Neural progenitor cell (in vitro differentiated cells): Measurements from ENCODE around the gene GLIS1. TPM values are rescaled to one million over a fixed set of nuclear protein-coding genes. Genes with fewer than 3 reads are reported as not detected.

ENCODE experiments used
- DNase-seq: peaks from one replicate; pipeline ENCODE4 v3.0.0-alpha.2; 2016; ENCODE audit warnings: low spot score
- H2AFZ ChIP-seq: fragments of 200-600 bp; sonication (generic); replicated peaks from 2 replicates; pipeline ENCODE4 v1.6.1; 2016; ENCODE audit warnings: antibody characterized with exemption
- H3F3A ChIP-seq: fragments of 200-600 bp; sonication (generic); 2 replicates; pipeline ENCODE4 v1.6.1; 2016; ENCODE audit warnings: antibody characterized with exemption, low read depth
- H3K27ac ChIP-seq: fragments of 200-600 bp; sonication (generic); 2 replicates; pipeline ENCODE4 v1.5.1; 2016; ENCODE audit warnings: mild to moderate bottlenecking
- H3K27me3 ChIP-seq: fragments of 200-600 bp; sonication (generic); 2 replicates; pipeline ENCODE4 v1.6.1; 2016; ENCODE audit warnings: mild to moderate bottlenecking, moderate library complexity
- H3K36me3 ChIP-seq: fragments of 200-600 bp; sonication (generic); 2 replicates; pipeline ENCODE4 v1.5.1; 2016
- H3K4me1 ChIP-seq: fragments of 200-600 bp; sonication (generic); 2 replicates; pipeline ENCODE4 v1.6.1; 2016; ENCODE audit warnings: mixed run types
- H3K4me2 ChIP-seq: fragments of 200-600 bp; sonication (generic); 2 replicates; pipeline ENCODE4 v1.6.1; 2016
- H3K4me3 ChIP-seq: fragments of 200-600 bp; sonication (generic); 2 replicates; pipeline ENCODE4 v1.5.1; 2016
- H3K79me2 ChIP-seq: fragments of 200-600 bp; sonication (generic); 2 replicates; pipeline ENCODE4 v1.6.1; 2016; ENCODE audit warnings: low read depth
- H3K9ac ChIP-seq: fragments of 200-600 bp; sonication (generic); 2 replicates; pipeline ENCODE4 v1.6.1; 2016
- H3K9me3 ChIP-seq: fragments of 200-600 bp; sonication (generic); 2 replicates; pipeline ENCODE4 v1.5.1; 2016; ENCODE audit warnings: low read depth
- H4K20me1 ChIP-seq: fragments of 200-600 bp; sonication (generic); 2 replicates; pipeline ENCODE4 v1.6.1; 2016; ENCODE audit warnings: low read depth
- H3K27ac Mint-ChIP-seq: 3 replicates; pipeline ENCODE4 v1.8.0; 2021; ENCODE audit warnings: mixed read lengths
- H3K27me3 Mint-ChIP-seq: 2 replicates; pipeline ENCODE4 v1.8.0; 2022; ENCODE audit warnings: low read depth, mild to moderate bottlenecking, inconsistent platforms, moderate library complexity, mixed read lengths; ENCODE audit not compliant: insufficient read depth
- H3K36me3 Mint-ChIP-seq: 3 replicates; pipeline ENCODE4 v1.8.0; 2021; ENCODE audit warnings: mixed read lengths
- H3K4me1 Mint-ChIP-seq: 3 replicates; pipeline ENCODE4 v1.8.0; 2021; ENCODE audit warnings: mixed read lengths
- H3K4me3 Mint-ChIP-seq: 3 replicates; pipeline ENCODE4 v1.8.0; 2021; ENCODE audit warnings: mild to moderate bottlenecking, moderate library complexity, mixed read lengths
- H3K9me3 Mint-ChIP-seq: 3 replicates; pipeline ENCODE4 v1.8.0; 2020; ENCODE audit warnings: mixed read lengths
- EZH2 ChIP-seq: fragments of 200-600 bp; sonication (generic); IDR thresholded peaks from 2 replicates; pipeline ENCODE4 v1.6.1; 2017; ENCODE audit warnings: antibody characterized with exemption, mild to moderate bottlenecking, moderate library complexity
- EZH2phosphoT487 ChIP-seq: fragments of 200-600 bp; sonication (generic); IDR thresholded peaks from 2 replicates; pipeline ENCODE4 v1.6.1; 2017; ENCODE audit warnings: antibody characterized with exemption
- total RNA-seq: library from RNA; depleted of rRNA; stranded (reverse); fragments of >200 nt; gene quantifications from 2 replicates; pipeline ENCODE4 v1.2.3, GENCODE V29; 2015; ENCODE audit warnings: low replicate concordance
- TF ChIP-seq, protein P1 (sequence below): fragments of 200-600 bp; sonication (generic); IDR thresholded peaks from 2 replicates; pipeline ENCODE4 v1.5.1; 2017; ENCODE audit warnings: antibody characterized with exemption, mild to moderate bottlenecking

Gene GLIS1
- total RNA-seq, 1 donor from 2014 or later: not detected

DNA sequence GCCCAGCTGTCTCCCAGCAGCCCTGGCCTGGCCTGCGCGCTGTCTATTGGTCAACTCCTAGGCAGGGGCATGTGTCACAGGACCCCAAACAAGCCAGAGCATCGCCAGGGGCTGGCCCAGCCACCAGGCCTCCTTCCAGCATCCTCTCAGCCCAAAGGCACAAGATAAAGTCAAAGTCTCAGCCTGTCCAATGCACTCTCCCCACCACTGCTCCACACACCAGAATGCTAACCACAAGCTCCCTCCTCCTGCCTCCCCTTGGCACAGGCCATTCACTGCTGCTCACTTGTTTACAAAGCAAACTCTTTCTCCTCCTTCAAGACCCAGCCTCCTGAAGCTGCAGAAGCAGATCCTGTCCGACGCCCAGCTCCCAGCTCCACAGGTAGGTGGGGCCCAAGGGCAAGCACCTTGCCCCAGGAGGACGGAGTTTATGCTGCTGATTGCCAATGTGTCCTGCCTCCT is 146.4 kb downstream of the GLIS1 start:
- Mint-ChIP-seq H3K27ac (peak overlapping the region; percentile 4), H3K36me3 (no peaks in the 10 kb centered on the region), H3K4me3 (no peak overlapping the region), H3K9me3 (no peaks in the 10 kb centered on the region), H3K27me3 (peaks cover 2% of the 10 kb centered on the region), H3K4me1 (peaks cover 26% of the 10 kb centered on the region)
- no peaks in the 10 kb centered on the region for H3F3A ChIP-seq
- no peaks in the 10 kb centered on the region for H3K79me2 ChIP-seq
- TF ChIP-seq EZH2 (no peak), EZH2phosphoT487 (no peak)
- TF ChIP-seq, protein P1, sequence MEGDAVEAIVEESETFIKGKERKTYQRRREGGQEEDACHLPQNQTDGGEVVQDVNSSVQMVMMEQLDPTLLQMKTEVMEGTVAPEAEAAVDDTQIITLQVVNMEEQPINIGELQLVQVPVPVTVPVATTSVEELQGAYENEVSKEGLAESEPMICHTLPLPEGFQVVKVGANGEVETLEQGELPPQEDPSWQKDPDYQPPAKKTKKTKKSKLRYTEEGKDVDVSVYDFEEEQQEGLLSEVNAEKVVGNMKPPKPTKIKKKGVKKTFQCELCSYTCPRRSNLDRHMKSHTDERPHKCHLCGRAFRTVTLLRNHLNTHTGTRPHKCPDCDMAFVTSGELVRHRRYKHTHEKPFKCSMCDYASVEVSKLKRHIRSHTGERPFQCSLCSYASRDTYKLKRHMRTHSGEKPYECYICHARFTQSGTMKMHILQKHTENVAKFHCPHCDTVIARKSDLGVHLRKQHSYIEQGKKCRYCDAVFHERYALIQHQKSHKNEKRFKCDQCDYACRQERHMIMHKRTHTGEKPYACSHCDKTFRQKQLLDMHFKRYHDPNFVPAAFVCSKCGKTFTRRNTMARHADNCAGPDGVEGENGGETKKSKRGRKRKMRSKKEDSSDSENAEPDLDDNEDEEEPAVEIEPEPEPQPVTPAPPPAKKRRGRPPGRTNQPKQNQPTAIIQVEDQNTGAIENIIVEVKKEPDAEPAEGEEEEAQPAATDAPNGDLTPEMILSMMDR: no peak
- H2AFZ ChIP-seq: no peak overlapping the region
- no peak overlapping the region for H3K4me3 ChIP-seq
- no peaks in the 10 kb centered on the region for H3K4me1 ChIP-seq
- no peak overlapping the region for H3K9ac ChIP-seq
- H3K36me3 ChIP-seq: no peaks in the 10 kb centered on the region
- no peak overlapping the region for H3K27ac ChIP-seq
- H4K20me1 ChIP-seq: no peaks in the 10 kb centered on the region
- no peak overlapping the region for H3K4me2 ChIP-seq
- no peaks in the 10 kb centered on the region for H3K9me3 ChIP-seq
- DNase-seq: peak; percentile 29
- no peaks in the 10 kb centered on the region for H3K27me3 ChIP-seq

DNA sequence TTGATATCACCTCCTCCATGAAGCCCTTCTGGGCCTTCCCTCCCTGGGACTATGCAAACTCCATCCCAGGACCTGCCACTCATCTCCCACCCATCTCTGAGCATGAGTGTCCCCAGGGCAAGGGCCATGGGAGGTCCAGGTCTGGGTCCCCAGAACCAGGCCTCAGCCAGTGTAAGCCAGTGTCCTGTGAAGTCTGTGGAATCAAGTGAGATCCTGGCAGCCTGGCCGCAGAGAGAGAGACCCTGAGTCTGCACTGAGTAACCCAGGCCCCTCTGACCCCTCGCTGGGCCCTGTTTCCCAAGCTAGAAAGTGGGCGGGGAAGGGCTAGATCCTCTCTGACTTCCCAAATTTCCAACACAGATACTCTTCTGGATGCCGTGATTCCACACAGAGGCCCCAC is 147.0 kb downstream of the GLIS1 start:
- no peak overlapping the region for H3K4me3 ChIP-seq
- no peaks in the 10 kb centered on the region for H3K27me3 ChIP-seq
- no peaks in the 10 kb centered on the region for H3K9me3 ChIP-seq
- H3K4me3 Mint-ChIP-seq: no peak overlapping the region
- no peaks in the 10 kb centered on the region for H3F3A ChIP-seq
- no peaks in the 10 kb centered on the region for H4K20me1 ChIP-seq
- H3K9ac ChIP-seq: no peak overlapping the region
- no peak overlapping the region for H3K27ac Mint-ChIP-seq
- H3K9me3 Mint-ChIP-seq: no peaks in the 10 kb centered on the region
- peaks cover 32% of the 10 kb centered on the region for H3K4me1 Mint-ChIP-seq
- no peaks in the 10 kb centered on the region for H3K79me2 ChIP-seq
- no peaks in the 10 kb centered on the region for H3K36me3 Mint-ChIP-seq
- H3K27me3 Mint-ChIP-seq: peaks cover 2% of the 10 kb centered on the region
- H3K36me3 ChIP-seq: no peaks in the 10 kb centered on the region
- TF ChIP-seq EZH2 (no peak), EZH2phosphoT487 (no peak)
- TF ChIP-seq, protein P1: no peak
- DNase-seq: no peak
- H3K27ac ChIP-seq: no peak overlapping the region
- peaks cover 4% of the 10 kb centered on the region for H3K4me1 ChIP-seq
- H2AFZ ChIP-seq: no peak overlapping the region
- no peak overlapping the region for H3K4me2 ChIP-seq

DNA sequence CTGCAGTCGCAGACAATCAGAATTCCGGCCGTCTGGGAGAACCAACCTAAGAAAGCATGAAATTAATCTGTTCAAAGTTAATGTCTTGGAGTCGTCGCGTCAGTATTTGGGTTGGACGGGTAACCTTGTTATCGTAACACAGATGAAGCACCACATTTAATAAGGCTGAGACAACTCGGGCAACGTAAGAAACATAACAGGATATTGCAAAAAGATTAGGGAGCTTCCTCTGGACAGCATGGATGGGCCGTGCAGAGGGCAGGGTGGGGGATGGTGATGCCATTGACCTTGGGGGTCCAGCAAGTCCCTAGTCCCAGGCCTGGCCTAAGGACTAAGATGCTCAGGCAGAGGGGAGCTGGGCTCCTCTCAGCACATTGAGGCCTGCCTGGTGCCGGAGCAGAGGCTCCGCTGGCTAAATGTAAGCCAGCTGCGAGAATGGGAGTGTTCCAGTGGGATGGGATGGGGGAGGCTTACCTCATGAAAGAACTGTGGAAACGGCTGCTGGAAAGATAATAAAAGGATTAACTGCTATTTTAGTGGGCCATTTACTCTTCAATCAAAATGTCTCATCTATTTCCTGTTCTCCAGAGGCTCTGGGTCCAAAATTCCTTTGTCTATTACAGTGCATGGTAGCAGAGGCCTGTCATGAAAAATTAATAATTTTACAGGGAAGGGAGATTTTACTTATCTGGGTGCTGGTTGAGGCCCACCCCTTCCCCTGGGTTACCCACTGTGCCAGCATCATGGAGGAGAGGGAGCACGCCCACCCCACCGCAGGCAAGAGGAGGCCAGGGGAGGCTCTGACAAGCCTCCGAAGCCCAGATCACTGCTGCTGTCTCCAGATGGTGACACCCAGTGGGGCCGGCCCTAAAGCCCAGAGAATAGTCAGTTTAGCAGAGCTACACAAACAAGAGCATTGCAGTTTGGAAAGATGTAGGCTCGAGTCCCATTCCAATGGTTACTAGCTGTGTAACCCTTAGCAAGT is 148.1 kb downstream of the GLIS1 start:
- Histone ChIP-seq H4K20me1 (no peaks in the 10 kb centered on the region), H3K79me2 (no peaks in the 10 kb centered on the region), H3F3A (no peaks in the 10 kb centered on the region), H3K36me3 (no peaks in the 10 kb centered on the region), H3K4me2 (no peak overlapping the region), H3K9ac (no peak overlapping the region), H3K9me3 (no peaks in the 10 kb centered on the region), H3K4me1 (peaks cover 7% of the 10 kb centered on the region), H3K4me3 (no peak overlapping the region), H2AFZ (no peak overlapping the region), H3K27me3 (no peaks in the 10 kb centered on the region), H3K27ac (no peak overlapping the region)
- no peak for TF ChIP-seq EZH2phosphoT487
- TF ChIP-seq, protein P1: no peak
- TF ChIP-seq EZH2: no peak
- no peaks in the 10 kb centered on the region for H3K36me3 Mint-ChIP-seq
- peaks cover 2% of the 10 kb centered on the region for H3K27me3 Mint-ChIP-seq
- H3K27ac Mint-ChIP-seq: peak overlapping the region; percentile 19
- peak; percentile 56 for DNase-seq
- H3K4me1 Mint-ChIP-seq: peaks cover 38% of the 10 kb centered on the region
- peak overlapping the region; percentile 57 for H3K4me3 Mint-ChIP-seq
- no peaks in the 10 kb centered on the region for H3K9me3 Mint-ChIP-seq
